Natural killer cell (primary cell): ENCODE data around the gene SLCO2A1. TPM values are rescaled to one million over a fixed set of nuclear protein-coding genes. Genes with fewer than 3 reads are reported as not detected.

ENCODE experiments used
- ATAC-seq, 3 donors: fragments of 150-1000 bp in 2 of 3; fragments of 200-7000 bp in 1 of 3; cut with Tn5 transposase; 1 replicate in 1 of 3; 2 replicates in 2 of 3; pipeline ENCODE4 v1.10.0; 2021; ENCODE audit warnings: mild to moderate bottlenecking in 2 of 3, moderate library complexity in 2 of 3
- DNase-seq, 2 donors: peaks; one replicate each; pipeline versions ENCODE4 v3.0.0 to v3.0.0-alpha.2; 2013 to 2021; ENCODE audit warnings: mixed read lengths in 1 of 2
- H3K27ac ChIP-seq: one replicate; pipeline ENCODE4 v1.5.1; 2013; ENCODE audit warnings: mild to moderate bottlenecking, low read length
- H3K27me3 ChIP-seq: one replicate; pipeline ENCODE4 v1.6.1; 2013; ENCODE audit warnings: low read length; ENCODE audit not compliant: control insufficient read depth, insufficient read depth
- H3K36me3 ChIP-seq: one replicate; pipeline ENCODE4 v1.6.1; 2013; ENCODE audit warnings: low read length; ENCODE audit not compliant: control insufficient read depth, insufficient read depth
- H3K4me1 ChIP-seq: one replicate; pipeline ENCODE4 v1.6.1; 2013; ENCODE audit warnings: low read length; ENCODE audit not compliant: control insufficient read depth, insufficient read depth
- H3K4me3 ChIP-seq: one replicate; pipeline ENCODE4 v1.5.1; 2013; ENCODE audit warnings: low read length
- H3K9me3 ChIP-seq: one replicate; pipeline ENCODE4 v1.6.1; 2013; ENCODE audit warnings: low read length; ENCODE audit not compliant: control insufficient read depth, insufficient read depth
- H3K27ac Mint-ChIP-seq, 2 donors: one replicate each; pipeline ENCODE4 v1.8.0; 2022; ENCODE audit warnings: mild to moderate bottlenecking in 2 of 2, mixed read lengths in 2 of 2, moderate library complexity in 1 of 2
- H3K27me3 Mint-ChIP-seq, 2 donors: one replicate each; pipeline ENCODE4 v1.8.0; 2022; ENCODE audit warnings: low read depth in 2 of 2, mixed read lengths in 2 of 2
- H3K36me3 Mint-ChIP-seq: one replicate; pipeline ENCODE4 v1.8.0; 2022; ENCODE audit warnings: mixed read lengths
- H3K4me1 Mint-ChIP-seq, 2 donors: one replicate each; pipeline ENCODE4 v1.8.0; 2022; ENCODE audit warnings: mixed read lengths in 2 of 2
- H3K4me3 Mint-ChIP-seq: one replicate; pipeline ENCODE4 v1.8.0; 2022; ENCODE audit warnings: mild to moderate bottlenecking, moderate library complexity, mixed read lengths
- H3K9me3 Mint-ChIP-seq, 2 donors: one replicate each; pipeline ENCODE4 v1.8.0; 2022; ENCODE audit warnings: mixed read lengths in 2 of 2
- WGBS: methylation state at CpG from one replicate; pipeline ENCODE4 v1.1.7; 2013; ENCODE audit warnings: missing lambda C conversion rate; ENCODE audit not compliant: insufficient coverage; 5-methylcytosine and 5-hydroxymethylcytosine counted together
- intact Hi-C: fragments of 100-400 bp; cut with micrococcal nuclease; formaldehyde crosslinking; loops from one replicate; pipeline ENCODE4 v1.14.2; 2022
- total RNA-seq, 4 donors: library from RNA; stranded (reverse); fragments of 120-200 nt in 1 of 4; gene quantifications; one replicate each; pipeline versions ENCODE4 v1.2.3 to v1.2.4, GENCODE V29; 2013 to 2022
- TF ChIP-seq, protein P1 (sequence below): fragments of 200-600 bp; IDR thresholded peaks from one replicate; pipeline ENCODE4 v1.8.0; 2022; ENCODE audit warnings: antibody characterized with exemption

The SLCO2A1 gene
- total RNA-seq, 3 donors from 2014 or later (not counting 1 experiment from before 2014, with no cell fraction given) = not detected

DNA sequence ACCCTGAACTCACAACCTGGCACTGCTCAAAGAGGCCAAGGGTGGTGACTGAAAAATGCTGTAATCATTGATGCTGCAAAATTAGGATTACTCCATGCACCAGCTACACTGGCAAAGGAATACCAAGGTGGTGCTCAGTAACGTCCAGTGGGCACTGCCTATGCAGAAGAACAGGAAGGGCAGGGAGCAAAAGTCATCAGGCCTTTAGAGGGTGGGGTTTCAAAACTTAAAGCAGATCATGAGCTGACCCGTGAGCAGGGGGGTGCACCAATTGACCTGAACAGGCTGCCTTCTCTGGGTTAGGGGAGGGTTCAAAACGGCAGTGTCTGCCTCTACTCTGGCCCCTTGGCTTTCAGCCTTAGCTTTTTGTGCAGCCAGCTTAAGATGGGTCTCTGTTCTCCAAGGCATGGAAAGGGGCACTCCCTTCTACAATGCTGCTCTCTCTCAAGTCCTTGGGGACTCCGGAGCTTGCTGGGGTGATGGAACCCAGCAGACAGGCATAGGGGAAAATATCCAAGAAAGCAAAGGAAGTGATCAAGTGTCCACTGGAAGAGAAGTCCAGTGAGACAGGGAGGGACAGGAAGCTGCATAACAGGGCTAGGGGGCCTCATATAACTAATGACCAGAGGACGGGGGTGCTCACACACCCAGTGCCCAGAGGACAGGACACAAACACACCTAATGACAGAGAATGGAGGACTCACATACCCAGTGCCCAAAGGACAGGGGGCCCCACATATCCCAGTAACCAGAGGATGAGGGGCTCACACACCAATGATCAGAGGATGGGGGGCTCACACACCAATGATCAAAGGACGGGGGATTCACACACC lies 145.5 kb downstream of the SLCO2A1 start:
- no peak overlapping the region for H3K27ac Mint-ChIP-seq
- intact Hi-C loops = no loop called here

DNA sequence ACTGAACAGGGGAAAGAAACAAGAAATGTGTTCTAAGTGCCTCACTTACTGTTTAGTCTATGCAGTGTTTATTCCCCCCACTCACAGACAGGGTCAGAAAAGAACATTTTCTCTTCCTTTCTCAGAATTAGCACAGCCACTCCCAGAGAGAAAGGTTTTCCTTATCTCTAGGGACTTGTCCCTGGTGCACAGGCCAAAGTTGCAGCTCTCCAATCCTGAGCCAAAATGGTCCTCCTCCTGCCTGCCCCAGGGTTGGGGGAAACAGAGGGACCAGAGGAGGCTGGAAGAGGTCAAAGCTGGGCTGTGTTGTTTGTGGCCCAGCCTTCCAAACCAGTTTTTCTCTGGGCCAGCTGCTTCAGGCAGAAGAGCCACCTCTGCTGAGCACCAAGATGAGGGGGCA lies 146.1 kb downstream of the SLCO2A1 start:
- no peak for DNase-seq
- TF ChIP-seq, protein P1, sequence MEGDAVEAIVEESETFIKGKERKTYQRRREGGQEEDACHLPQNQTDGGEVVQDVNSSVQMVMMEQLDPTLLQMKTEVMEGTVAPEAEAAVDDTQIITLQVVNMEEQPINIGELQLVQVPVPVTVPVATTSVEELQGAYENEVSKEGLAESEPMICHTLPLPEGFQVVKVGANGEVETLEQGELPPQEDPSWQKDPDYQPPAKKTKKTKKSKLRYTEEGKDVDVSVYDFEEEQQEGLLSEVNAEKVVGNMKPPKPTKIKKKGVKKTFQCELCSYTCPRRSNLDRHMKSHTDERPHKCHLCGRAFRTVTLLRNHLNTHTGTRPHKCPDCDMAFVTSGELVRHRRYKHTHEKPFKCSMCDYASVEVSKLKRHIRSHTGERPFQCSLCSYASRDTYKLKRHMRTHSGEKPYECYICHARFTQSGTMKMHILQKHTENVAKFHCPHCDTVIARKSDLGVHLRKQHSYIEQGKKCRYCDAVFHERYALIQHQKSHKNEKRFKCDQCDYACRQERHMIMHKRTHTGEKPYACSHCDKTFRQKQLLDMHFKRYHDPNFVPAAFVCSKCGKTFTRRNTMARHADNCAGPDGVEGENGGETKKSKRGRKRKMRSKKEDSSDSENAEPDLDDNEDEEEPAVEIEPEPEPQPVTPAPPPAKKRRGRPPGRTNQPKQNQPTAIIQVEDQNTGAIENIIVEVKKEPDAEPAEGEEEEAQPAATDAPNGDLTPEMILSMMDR = no peak
- peaks cover 35% of the 10 kb centered on the region for H3K4me1 ChIP-seq
- peak overlapping the region; percentile 23 for H3K27ac ChIP-seq
- intact Hi-C loops = no loop called here
- no peak overlapping the region for H3K4me3 ChIP-seq
- H3K27ac Mint-ChIP-seq = no peak overlapping the region
- H3K36me3 ChIP-seq = no peaks in the 10 kb centered on the region
- H3K27me3 ChIP-seq = no peaks in the 10 kb centered on the region
- peaks cover 15 to 20% of the 10 kb centered on the region in 2 donors for H3K4me1 Mint-ChIP-seq
- ATAC-seq = no peak
- H3K9me3 Mint-ChIP-seq = peaks cover 0 to under 1% of the 10 kb centered on the region in 2 donors
- H3K4me3 Mint-ChIP-seq = no peak overlapping the region
- H3K36me3 Mint-ChIP-seq = no peaks in the 10 kb centered on the region
- H3K9me3 ChIP-seq = no peaks in the 10 kb centered on the region
- H3K27me3 Mint-ChIP-seq = peaks cover 0 to 7% of the 10 kb centered on the region in 2 donors

More for the DNA sequence above, 145.5 kb downstream of the SLCO2A1 start:
- ATAC-seq (no peak), DNase-seq (no peak)
- no peaks in the 10 kb centered on the region for H3K36me3 ChIP-seq
- H3K9me3 Mint-ChIP-seq = no peaks in the 10 kb centered on the region
- no peak overlapping the region for H3K4me3 ChIP-seq
- no peak overlapping the region for H3K4me3 Mint-ChIP-seq
- H3K4me1 ChIP-seq = peaks cover 35% of the 10 kb centered on the region
- H3K27me3 ChIP-seq = no peaks in the 10 kb centered on the region
- H3K27me3 Mint-ChIP-seq = peaks cover 0 to 7% of the 10 kb centered on the region in 2 donors
- peaks cover 15 to 20% of the 10 kb centered on the region in 2 donors for H3K4me1 Mint-ChIP-seq
- WGBS = 91% methylated on average over 6 of the region's 6 CpGs
- TF ChIP-seq, protein P1 = no peak
- H3K9me3 ChIP-seq = no peaks in the 10 kb centered on the region
- no peaks in the 10 kb centered on the region for H3K36me3 Mint-ChIP-seq
- no peak overlapping the region for H3K27ac ChIP-seq

DNA sequence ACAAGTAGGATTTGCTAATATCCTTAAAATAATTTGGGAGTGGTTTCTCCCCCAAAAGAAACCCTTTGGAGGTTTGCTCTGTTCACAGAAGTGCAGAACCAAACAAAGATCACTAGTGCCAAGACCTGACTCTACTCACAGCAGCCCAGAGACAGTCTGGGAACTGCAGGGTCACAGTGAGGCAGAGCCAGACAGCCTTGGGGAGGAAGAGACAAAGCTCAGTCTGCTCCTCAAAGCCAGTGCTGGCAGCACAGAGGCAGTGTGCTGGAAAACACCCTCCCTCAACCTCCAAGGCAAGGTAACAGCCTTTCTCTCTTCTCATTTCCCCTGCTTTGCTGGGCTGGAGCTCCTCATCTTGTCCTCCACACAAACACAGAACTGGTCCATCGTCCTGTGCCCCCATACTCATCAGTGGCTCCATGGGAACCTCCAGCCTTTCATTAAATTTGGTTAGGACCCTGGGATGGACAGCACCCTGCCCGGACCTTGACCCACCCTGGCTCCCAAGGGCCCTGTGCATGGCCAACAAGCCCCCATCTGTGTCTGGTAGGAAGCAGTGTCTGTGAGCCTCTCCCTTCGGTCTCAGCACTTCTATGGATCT lies 146.6 kb downstream of the SLCO2A1 start:
- no peak for ATAC-seq
- Histone ChIP-seq H3K36me3 (no peaks in the 10 kb centered on the region), H3K27ac (peak overlapping the region; percentile 23), H3K9me3 (no peaks in the 10 kb centered on the region), H3K4me3 (no peak overlapping the region), H3K27me3 (no peaks in the 10 kb centered on the region), H3K4me1 (peaks cover 35% of the 10 kb centered on the region)
- peaks cover 0 to 7% of the 10 kb centered on the region in 2 donors for H3K27me3 Mint-ChIP-seq
- no peak overlapping the region for H3K27ac Mint-ChIP-seq
- peaks cover 0 to 6% of the 10 kb centered on the region in 2 donors for H3K9me3 Mint-ChIP-seq
- TF ChIP-seq, protein P1 = no peak
- peak in 1 of 2 donors; percentile 6 for DNase-seq
- H3K36me3 Mint-ChIP-seq = peaks cover 5% of the 10 kb centered on the region
- WGBS = 86% methylated on average over 3 of the region's 3 CpGs
- peaks cover 15 to 20% of the 10 kb centered on the region in 2 donors for H3K4me1 Mint-ChIP-seq
- intact Hi-C loops = no loop called here
- no peak overlapping the region for H3K4me3 Mint-ChIP-seq
